IPS-18c (cell line): ENCODE measurements around the gene SLC25A18.
"Not testable (repeated sequence)": the region's sequence is repeated elsewhere in the genome, so short reads cannot be mapped to it uniquely, and the experiment has no call there.

Experiments
- H3K4me3 ChIP-seq: 2 replicates; pipeline ENCODE4 v1.7.0; 2013; ENCODE audit warnings: low read depth, mild to moderate bottlenecking, low read length, moderate library complexity; ENCODE audit not compliant: insufficient read depth
- H3K9me3 ChIP-seq: one replicate; pipeline ENCODE4 v1.6.1; 2013; ENCODE audit warnings: mild to moderate bottlenecking, low read length, moderate library complexity; ENCODE audit not compliant: control insufficient read depth, insufficient read depth

The SLC25A18 gene

GRCh38 chr22:17633217-17633997 is 70.1 kb downstream of the SLC25A18 start:
- Histone ChIP-seq H3K9me3 (no peaks in the 10 kb centered on the region), H3K4me3 (no peak overlapping the region)

GRCh38 chr22:17633998-17634323 is 70.7 kb downstream of the SLC25A18 start:
- Histone ChIP-seq H3K9me3 (no peaks in the 10 kb centered on the region), H3K4me3 (no peak overlapping the region)

GRCh38 chr22:17634696-17635095 is 71.4 kb downstream of the SLC25A18 start:
- H3K4me3 ChIP-seq = no peak overlapping the region
- no peaks in the 10 kb centered on the region for H3K9me3 ChIP-seq

- H3K9me3 ChIP-seq, H3K4me3 ChIP-seq: not testable (repeated sequence)
Observed at GRCh38 chr22:17636850-17637249, 73.6 kb downstream of the SLC25A18 start.

GRCh38 chr22:17637490-17638181 is 74.3 kb downstream of the SLC25A18 start:
- Histone ChIP-seq H3K9me3 (peaks cover 4% of the 10 kb centered on the region), H3K4me3 (peak overlapping the region; percentile 92)

GRCh38 chr22:17638182-17638431 is 74.8 kb downstream of the SLC25A18 start:
- H3K9me3 ChIP-seq = peaks cover 4% of the 10 kb centered on the region
- H3K4me3 ChIP-seq = peak overlapping the region; percentile 92

GRCh38 chr22:17638432-17639246 is 75.3 kb downstream of the SLC25A18 start, which contains the start of gene BCL2L13:
Gene BCL2L13, plus strand, starts transcription at chr22:17638757. Its CDS starts 16,955 bp downstream, at chr22:17655712.
- H3K4me3 ChIP-seq = peak within 1 kb of the TSS; percentile 92
- H3K9me3 ChIP-seq = peaks cover 4% of the 10 kb centered on the region

- peak overlapping the region; percentile 92 for H3K4me3 ChIP-seq
- peaks cover 4% of the 10 kb centered on the region for H3K9me3 ChIP-seq
Observed at GRCh38 chr22:17639247-17639741, 76.0 kb downstream of the SLC25A18 start.
